ENCODE results near the gene FBXW11.

- TF ChIP-seq EP300 (conservative IDR thresholded peaks at IDR 0.05; ENCODE audit: poor library complexity, severe bottlenecking) (no peak), EZH2 (IDR thresholded peaks at IDR 0.05; ENCODE audit: borderline replicate concordance, insufficient read depth, low read length, poor library complexity, severe bottlenecking) (no peak), POLR2AphosphoS5 (IDR thresholded peaks at IDR 0.05) (no peak), RAD21 (conservative IDR thresholded peaks at IDR 0.05) (no peak), CTCF (IDR thresholded peaks at IDR 0.05; ENCODE audit: poor library complexity, severe bottlenecking) (no peak)
Observed at GRCh38 chr5:171868236-171868635, 138.2 kb downstream of the FBXW11 start.
